Testis (tissue), 3 donors: ENCODE data around the gene GSG1L. TPM values are rescaled to one million over a fixed set of nuclear protein-coding genes. Genes with fewer than 3 reads are reported as not detected.

ENCODE experiments used
- DNase-seq: peaks from one replicate; pipeline ENCODE4 v3.0.0-alpha.2; 2019
- H3K27ac ChIP-seq, 2 donors: fragments of 200-600 bp; sonication (generic); one replicate each; pipeline ENCODE4 v1.5.1; 2019
- H3K27me3 ChIP-seq: fragments of 200-600 bp; sonication (generic); one replicate; pipeline ENCODE4 v1.5.1; 2019
- H3K36me3 ChIP-seq: fragments of 200-600 bp; sonication (generic); one replicate; pipeline ENCODE4 v1.5.1; 2017; ENCODE audit warnings: low read depth; ENCODE audit errors: missing control alignments
- H3K4me1 ChIP-seq: fragments of 200-600 bp; sonication (generic); one replicate; pipeline ENCODE4 v1.5.1; 2019
- H3K4me3 ChIP-seq, 2 donors: fragments of 200-600 bp; sonication (generic); one replicate each; pipeline ENCODE4 v1.5.1; 2017 to 2019
- H3K9me3 ChIP-seq: fragments of 200-600 bp; sonication (generic); one replicate; pipeline ENCODE4 v1.5.1; 2017
- POLR2A ChIP-seq: fragments of 450-650 bp; IDR thresholded peaks from one replicate; pipeline ENCODE4 v1.6.1; 2017; ENCODE audit warnings: antibody characterized with exemption, mild to moderate bottlenecking, moderate library complexity
- WGBS, 2 donors: methylation state at CpG; one replicate each; pipeline ENCODE4 v1.1.5; 2018; 5-methylcytosine and 5-hydroxymethylcytosine counted together
- intact Hi-C: fragments of 100-400 bp; cut with DNase I; formaldehyde crosslinking; loops from one replicate; pipeline ENCODE4 v1.15.1; 2023; ENCODE audit warnings: low total_unique reads
- polyA plus RNA-seq: library from polyadenylated mRNA; stranded (reverse); fragments of 350-450 nt; fragmentation: Illumina TruSeq; extraction: RNeasy Lipid Tissue Mini Kit (QIAGEN cat#74804); gene quantifications from one replicate; pipeline ENCODE4 v1.2.3, GENCODE V29; 2014; ENCODE audit warnings: low read depth, low replicate concordance; ENCODE audit not compliant: insufficient read depth
- total RNA-seq, 2 donors: library from RNA; depleted of rRNA; stranded (reverse); fragments of >200 nt; gene quantifications; one replicate each; pipeline ENCODE4 v1.2.3, GENCODE V29; 2016
- TF ChIP-seq, protein P1 (sequence below), 3 experiments: fragments of 450-650 bp in 2 of 3; fragments of 200-600 bp in 1 of 3; sonication (generic) in 1 of 3; IDR thresholded peaks; one replicate each; pipeline ENCODE4 v1.5.1; 2016 to 2019; ENCODE audit warnings: antibody characterized with exemption in 3 of 3, mild to moderate bottlenecking in 2 of 3, moderate library complexity in 1 of 3

Gene GSG1L
- total and polyA plus RNA-seq, 3 donors from 2014 or later, result 1.1 to 2.8 (median 1.9) TPM

DNA sequence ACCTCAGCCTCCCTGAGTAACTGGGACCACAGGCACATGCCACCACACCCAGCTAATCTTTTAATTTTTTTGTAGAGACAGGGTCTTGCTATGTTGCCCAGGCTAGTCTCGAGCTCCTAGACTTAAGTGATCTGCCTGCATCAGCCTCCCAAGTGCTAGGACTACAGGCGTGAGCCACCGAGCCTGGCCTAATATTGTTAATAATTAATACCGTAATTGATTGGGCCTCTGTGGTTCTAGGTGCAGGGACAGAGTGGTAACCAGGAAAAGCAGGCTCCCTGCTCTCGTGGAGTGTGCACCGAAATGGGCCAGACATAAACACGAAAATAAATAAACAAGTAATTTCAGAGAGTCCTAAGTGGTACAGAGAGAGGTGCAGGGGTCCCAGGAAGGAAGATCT, 241.0 kb downstream of the GSG1L start:
- Histone ChIP-seq H3K4me1 (no peaks in the 10 kb centered on the region), H3K4me3 (no peak overlapping the region), H3K9me3 (no peaks in the 10 kb centered on the region), H3K36me3 (no peaks in the 10 kb centered on the region), H3K27me3 (no peaks in the 10 kb centered on the region), H3K27ac (no peak overlapping the region)
- no peak for DNase-seq
- intact Hi-C loops, result no loop called here
- 84 to 87% methylated on average over 6 to 7 of the region's 7 CpGs for WGBS, 2 donors
- TF ChIP-seq, protein P1, sequence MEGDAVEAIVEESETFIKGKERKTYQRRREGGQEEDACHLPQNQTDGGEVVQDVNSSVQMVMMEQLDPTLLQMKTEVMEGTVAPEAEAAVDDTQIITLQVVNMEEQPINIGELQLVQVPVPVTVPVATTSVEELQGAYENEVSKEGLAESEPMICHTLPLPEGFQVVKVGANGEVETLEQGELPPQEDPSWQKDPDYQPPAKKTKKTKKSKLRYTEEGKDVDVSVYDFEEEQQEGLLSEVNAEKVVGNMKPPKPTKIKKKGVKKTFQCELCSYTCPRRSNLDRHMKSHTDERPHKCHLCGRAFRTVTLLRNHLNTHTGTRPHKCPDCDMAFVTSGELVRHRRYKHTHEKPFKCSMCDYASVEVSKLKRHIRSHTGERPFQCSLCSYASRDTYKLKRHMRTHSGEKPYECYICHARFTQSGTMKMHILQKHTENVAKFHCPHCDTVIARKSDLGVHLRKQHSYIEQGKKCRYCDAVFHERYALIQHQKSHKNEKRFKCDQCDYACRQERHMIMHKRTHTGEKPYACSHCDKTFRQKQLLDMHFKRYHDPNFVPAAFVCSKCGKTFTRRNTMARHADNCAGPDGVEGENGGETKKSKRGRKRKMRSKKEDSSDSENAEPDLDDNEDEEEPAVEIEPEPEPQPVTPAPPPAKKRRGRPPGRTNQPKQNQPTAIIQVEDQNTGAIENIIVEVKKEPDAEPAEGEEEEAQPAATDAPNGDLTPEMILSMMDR (IDR thresholded peaks at IDR 0.05), result no peak
- TF ChIP-seq POLR2A, result no peak

DNA sequence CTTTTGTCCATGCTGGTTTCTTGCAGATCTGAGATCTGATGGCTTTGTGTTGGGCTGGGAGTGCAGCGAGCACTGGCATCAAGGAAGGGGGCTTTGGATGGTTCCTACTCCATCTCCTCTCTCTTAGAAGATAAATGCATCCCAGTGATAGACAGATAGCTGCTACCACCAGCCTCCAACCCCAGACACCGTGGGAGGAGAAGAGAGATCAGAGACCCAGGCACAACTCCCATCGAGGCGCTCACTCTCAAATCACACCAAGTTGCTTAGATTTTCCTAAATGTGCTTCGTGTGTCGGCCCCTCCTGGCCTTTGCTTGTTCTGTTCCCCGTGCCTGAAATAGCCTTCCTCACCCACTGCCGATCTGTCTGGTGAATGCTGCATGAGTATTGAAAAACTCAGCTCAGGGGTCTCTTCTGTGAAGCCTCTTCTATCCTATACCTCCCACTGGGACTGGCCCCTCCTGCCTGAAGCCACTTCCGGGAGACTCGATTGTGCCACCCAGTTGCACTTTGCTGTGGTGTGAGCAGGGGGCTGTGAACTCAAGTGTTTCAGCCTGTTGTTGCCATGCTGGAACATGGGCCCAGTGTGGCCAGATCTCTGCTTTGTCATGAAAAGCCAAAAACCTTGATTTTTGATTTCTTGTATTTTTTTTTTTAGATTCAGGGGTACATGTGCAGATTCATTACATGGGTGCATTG, 242.7 kb downstream of the GSG1L start:
- H3K4me3 ChIP-seq, result no peak overlapping the region
- H3K4me1 ChIP-seq, result no peaks in the 10 kb centered on the region
- no peak overlapping the region for H3K27ac ChIP-seq
- 81 to 87% methylated on average over 9 to 10 of the region's 10 CpGs for WGBS, 2 donors
- TF ChIP-seq, protein P1 (IDR thresholded peaks at IDR 0.05), result no peak
- TF ChIP-seq POLR2A, result no peak
- no peak for DNase-seq
- no peaks in the 10 kb centered on the region for H3K27me3 ChIP-seq
- H3K36me3 ChIP-seq, result no peaks in the 10 kb centered on the region
- intact Hi-C loops, result no loop called here
- no peaks in the 10 kb centered on the region for H3K9me3 ChIP-seq

DNA sequence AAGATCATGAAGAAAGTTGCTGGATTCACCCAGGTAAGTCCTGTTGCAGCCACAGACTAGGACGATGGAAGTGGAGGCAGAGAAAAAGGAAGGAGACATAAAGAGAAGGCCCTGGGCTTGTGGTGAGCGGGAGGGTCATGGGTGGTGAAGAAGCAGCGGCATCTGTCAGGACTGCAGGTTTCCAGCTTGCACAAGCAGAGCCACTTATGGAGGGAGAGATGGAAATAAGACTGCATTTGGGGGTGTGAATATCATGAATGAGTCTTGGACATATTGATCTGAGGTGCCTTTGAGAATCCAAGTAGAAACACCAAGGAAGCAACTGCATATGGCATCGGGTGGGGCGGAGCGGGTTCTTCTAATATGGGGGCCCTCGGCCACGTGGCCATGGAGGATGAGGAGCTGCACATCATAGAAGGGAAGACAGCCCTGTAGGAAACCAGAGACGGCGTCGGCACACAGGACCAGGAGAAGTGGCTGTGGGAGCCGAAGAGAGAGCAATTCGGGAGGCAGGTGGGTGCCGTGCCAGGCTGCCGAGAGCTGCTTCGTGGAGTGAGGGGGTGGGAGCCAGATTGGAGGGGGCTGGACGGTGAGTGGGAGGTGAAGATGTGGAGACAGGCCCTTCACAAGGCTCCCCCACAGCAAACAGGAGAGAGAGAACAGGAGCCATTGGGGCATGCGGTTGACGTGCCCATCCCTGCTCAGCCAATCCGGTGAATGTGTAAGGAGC, 243.5 kb downstream of the GSG1L start:
- H3K9me3 ChIP-seq, result no peaks in the 10 kb centered on the region
- TF ChIP-seq, protein P1 (IDR thresholded peaks at IDR 0.05), result no peak
- no peak for TF ChIP-seq POLR2A
- no peak for DNase-seq
- H3K36me3 ChIP-seq, result no peaks in the 10 kb centered on the region
- intact Hi-C loops, result no loop called here
- WGBS, 2 donors, result 84 to 89% methylated on average over 18 to 20 of the region's 20 CpGs
- no peak overlapping the region for H3K4me3 ChIP-seq
- no peaks in the 10 kb centered on the region for H3K4me1 ChIP-seq
- H3K27me3 ChIP-seq, result no peaks in the 10 kb centered on the region
- no peak overlapping the region for H3K27ac ChIP-seq

DNA sequence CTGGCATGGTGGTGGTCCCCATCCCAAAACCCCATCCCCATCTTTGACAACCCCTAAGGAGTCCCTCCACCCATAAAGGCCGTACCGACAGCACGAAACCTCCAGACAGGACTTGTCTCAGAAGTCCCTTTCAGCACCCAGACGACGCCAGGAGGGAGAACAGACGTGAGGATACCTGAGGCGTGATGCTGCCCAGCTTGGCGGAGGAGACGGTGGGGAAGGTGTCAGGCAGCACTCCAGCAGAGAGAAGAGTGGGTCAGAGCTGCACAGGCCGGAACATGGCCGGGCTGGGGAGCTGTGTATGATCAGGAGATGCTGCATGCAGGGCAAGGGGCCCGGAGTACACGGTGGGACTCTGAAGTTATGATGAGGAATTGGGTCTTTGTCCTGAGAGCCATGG, 244.2 kb downstream of the GSG1L start:
- Histone ChIP-seq H3K4me3 (no peak overlapping the region), H3K27ac (no peak overlapping the region), H3K36me3 (no peaks in the 10 kb centered on the region), H3K9me3 (no peaks in the 10 kb centered on the region), H3K4me1 (no peaks in the 10 kb centered on the region), H3K27me3 (no peaks in the 10 kb centered on the region)
- intact Hi-C loops, result no loop called here
- WGBS, 2 donors, result 87 to 88% methylated on average over 13 of the region's 13 CpGs
- TF ChIP-seq, protein P1 (IDR thresholded peaks at IDR 0.05), result no peak
- TF ChIP-seq POLR2A, result no peak
- DNase-seq, result no peak
